ENCODE data around the gene DENND4C.

The DENND4C gene

DNA sequence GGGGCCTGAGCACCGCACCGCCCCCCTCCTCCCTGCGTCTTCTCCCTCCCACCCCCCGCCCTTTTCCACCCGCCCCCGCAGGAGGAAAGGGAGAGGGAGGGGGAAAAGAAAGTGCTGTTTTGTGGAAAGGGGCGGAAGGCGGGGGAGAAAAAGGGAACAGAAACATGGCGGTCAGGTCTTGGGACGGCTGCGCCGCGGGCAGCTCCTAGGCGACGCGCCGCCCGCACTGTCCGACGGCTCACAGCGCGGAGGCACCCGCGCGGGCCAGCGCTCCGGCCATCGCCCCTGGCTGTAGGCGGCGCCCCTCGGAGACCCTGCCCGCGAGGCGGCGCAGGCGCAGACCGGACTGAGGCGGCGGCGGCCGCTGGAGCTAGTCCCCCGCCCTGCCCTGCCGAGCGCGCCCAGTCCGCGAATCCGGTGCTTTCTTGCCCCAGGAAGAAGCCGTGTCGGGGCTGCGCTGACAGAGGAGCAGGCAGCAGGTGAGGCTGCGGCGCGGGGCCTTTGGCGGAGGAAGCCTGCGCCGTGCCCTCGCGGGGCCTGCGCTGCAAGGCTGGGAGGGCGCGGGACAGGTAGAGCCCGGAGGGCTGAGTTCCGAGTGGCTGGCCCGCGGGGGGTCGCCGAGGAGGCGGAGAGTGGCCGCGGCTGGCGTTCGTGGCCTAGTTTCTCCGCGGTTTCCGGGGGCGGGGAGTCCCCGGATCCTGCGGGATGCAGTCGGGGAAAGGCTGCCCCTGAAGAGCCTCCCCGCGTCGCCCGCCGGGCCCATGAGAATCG is at the start of gene DENND4C:
TSS of gene DENND4C (plus strand) at position 339 of the 771 bp plus-strand sequence. CDS start 45,482 bp downstream, outside the sequence.
- Histone ChIP-seq H3K27me3 (ENCODE audit: control insufficient read depth in 2 of 2, insufficient read depth in 2 of 2, low read length in 2 of 2) (no peaks in the 10 kb centered on the region), H3K36me3 (ENCODE audit: control insufficient read depth in 2 of 2, insufficient read depth in 2 of 2, low read length in 2 of 2) (no peaks in the 10 kb centered on the region), H3K27ac (ENCODE audit: low read depth in 2 of 2, low read length in 2 of 2) (peak within 1 kb of the TSS; percentile 96 to 98), H3K9ac (ENCODE audit: low read depth in 1 of 2, low read length in 2 of 2) (peak within 1 kb of the TSS; percentile 91 to 99), H3K9me3 (ENCODE audit: control insufficient read depth in 2 of 2, low read length in 2 of 2) (no peaks in the 10 kb centered on the region), H3K4me1 (ENCODE audit: control insufficient read depth in 2 of 2, insufficient read depth in 2 of 2, low read length in 2 of 2) (peaks cover 7 to 25% of the 10 kb centered on the region in 2 donors), H3K4me3 (ENCODE audit: low read length in 2 of 2) (peak within 1 kb of the TSS; percentile 91 to 97)

DNA sequence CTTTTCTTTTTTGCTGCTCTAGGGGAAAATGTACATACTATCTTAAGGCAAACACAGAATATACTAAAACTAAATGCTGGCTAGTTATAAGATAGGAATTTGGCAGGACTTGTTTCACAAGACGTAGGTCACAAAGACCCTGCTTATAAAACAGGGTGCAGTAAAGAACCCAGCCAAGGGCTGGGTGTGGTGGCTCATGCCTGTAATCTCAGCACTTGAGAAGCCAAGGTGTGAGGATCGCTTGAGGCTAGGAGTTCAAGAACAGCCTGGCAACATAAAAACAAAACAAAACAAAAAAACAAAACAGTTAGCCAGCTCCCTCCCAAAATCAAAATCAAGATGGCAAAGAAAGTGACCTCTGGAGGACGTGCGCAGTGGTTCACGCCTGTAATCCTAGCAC is 49.5 kb upstream of the DENND4C start:
- no peaks in the 10 kb centered on the region for H3K27me3 ChIP-seq (ENCODE audit: control insufficient read depth in 2 of 2, insufficient read depth in 2 of 2, low read length in 2 of 2)
- H3K4me1 ChIP-seq (ENCODE audit: control insufficient read depth in 2 of 2, insufficient read depth in 2 of 2, low read length in 2 of 2): peaks cover 25 to 26% of the 10 kb centered on the region in 2 donors
- H3K27ac ChIP-seq (ENCODE audit: low read depth in 2 of 2, low read length in 2 of 2): peak overlapping the region in 1 of 2 donors; percentile 29
- H3K36me3 ChIP-seq (ENCODE audit: control insufficient read depth in 2 of 2, insufficient read depth in 2 of 2, low read length in 2 of 2): no peaks in the 10 kb centered on the region
- no peak overlapping the region for H3K9ac ChIP-seq (ENCODE audit: low read depth in 1 of 2, low read length in 2 of 2)
- no peak overlapping the region for H3K4me3 ChIP-seq (ENCODE audit: low read length in 2 of 2)
- H3K9me3 ChIP-seq (ENCODE audit: control insufficient read depth in 2 of 2, low read length in 2 of 2): no peaks in the 10 kb centered on the region

DNA sequence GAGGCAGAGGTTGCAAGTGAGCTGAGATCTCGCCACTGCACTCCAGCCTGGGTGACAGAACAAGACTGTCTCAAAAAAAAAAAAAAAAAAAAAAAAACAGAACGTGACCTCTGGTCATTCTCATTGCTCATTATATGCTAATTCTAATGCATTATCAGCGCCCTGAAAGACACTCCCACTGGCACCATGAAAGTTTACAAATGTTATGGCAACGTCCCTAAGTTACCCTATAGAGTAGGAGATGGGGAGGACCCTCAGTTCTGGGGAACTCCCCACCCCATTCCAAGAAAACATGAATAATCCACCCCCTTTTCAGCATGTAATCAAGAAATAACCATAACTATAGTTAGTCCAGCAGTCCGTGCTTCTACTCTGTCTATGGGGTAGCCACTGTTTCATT is 48.9 kb upstream of the DENND4C start:
- Histone ChIP-seq H3K4me3 (ENCODE audit: low read length in 2 of 2) (no peak overlapping the region), H3K4me1 (ENCODE audit: control insufficient read depth in 2 of 2, insufficient read depth in 2 of 2, low read length in 2 of 2) (peaks cover 25 to 26% of the 10 kb centered on the region in 2 donors), H3K27me3 (ENCODE audit: control insufficient read depth in 2 of 2, insufficient read depth in 2 of 2, low read length in 2 of 2) (no peaks in the 10 kb centered on the region), H3K9me3 (ENCODE audit: control insufficient read depth in 2 of 2, low read length in 2 of 2) (no peaks in the 10 kb centered on the region), H3K27ac (ENCODE audit: low read depth in 2 of 2, low read length in 2 of 2) (no peak overlapping the region), H3K36me3 (ENCODE audit: control insufficient read depth in 2 of 2, insufficient read depth in 2 of 2, low read length in 2 of 2) (no peaks in the 10 kb centered on the region), H3K9ac (ENCODE audit: low read depth in 1 of 2, low read length in 2 of 2) (no peak overlapping the region)

DNA sequence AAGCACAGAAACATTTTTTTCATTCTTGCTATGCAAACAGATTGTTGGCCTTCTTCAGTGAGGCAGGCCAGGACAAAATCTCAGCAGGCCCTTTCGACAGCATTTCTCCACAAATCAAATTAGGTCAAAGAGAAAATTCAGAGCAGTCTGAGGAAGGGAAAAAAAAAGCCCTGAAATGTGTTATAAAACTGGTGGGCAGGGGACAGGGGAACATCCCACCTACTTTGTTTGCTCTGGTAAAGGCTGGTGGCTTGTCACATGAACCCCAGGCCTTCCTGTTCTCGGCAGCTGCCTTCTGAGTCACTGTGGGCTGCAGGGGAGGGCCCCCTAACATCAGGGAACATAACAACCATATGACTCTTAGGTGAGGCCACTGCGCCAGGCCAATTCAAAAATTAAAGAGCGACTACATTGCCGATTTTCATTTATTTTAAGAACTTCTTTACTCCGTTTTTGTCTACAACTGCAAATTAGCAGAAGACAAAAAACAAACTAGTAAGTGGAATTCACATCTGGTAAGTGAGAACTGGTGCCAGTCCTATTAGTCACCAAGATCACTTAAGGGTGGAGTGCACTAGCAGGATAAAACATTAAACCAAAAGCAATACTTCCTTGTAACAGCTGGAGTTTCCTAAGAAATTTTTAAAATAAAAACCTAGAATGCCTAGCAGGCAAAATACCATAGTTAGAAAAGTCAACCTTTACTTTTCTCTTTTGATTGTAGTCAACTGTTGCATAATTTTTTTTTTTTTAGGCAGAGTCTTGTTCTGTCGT is 46.2 kb upstream of the DENND4C start:
- Histone ChIP-seq H3K9ac (ENCODE audit: low read depth in 1 of 2, low read length in 2 of 2) (peak overlapping the region; percentile 44 to 48), H3K4me3 (ENCODE audit: low read length in 2 of 2) (no peak overlapping the region), H3K36me3 (ENCODE audit: control insufficient read depth in 2 of 2, insufficient read depth in 2 of 2, low read length in 2 of 2) (no peaks in the 10 kb centered on the region), H3K27ac (ENCODE audit: low read depth in 2 of 2, low read length in 2 of 2) (peak overlapping the region; percentile 86 to 93), H3K4me1 (ENCODE audit: control insufficient read depth in 2 of 2, insufficient read depth in 2 of 2, low read length in 2 of 2) (peaks cover 25 to 26% of the 10 kb centered on the region in 2 donors), H3K9me3 (ENCODE audit: control insufficient read depth in 2 of 2, low read length in 2 of 2) (no peaks in the 10 kb centered on the region), H3K27me3 (ENCODE audit: control insufficient read depth in 2 of 2, insufficient read depth in 2 of 2, low read length in 2 of 2) (no peaks in the 10 kb centered on the region)

DNA sequence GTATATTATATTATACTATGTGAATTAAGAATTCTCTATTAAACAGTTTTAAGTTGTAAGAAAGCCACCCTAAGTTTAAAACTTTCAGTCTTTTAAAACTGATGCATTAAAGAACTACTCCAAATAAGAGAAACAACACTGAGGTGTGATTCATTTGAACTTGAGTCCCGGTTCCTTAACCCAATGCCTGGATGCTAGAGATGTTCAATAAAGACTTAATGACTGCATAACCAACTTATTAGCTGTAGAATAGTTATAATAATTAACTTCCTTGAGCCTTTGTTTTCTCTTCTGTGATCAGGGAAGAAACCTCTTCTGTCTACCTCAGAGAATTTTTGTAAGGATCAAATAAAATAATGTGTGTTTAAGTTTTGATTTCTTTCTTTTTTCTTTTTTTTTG is 45.3 kb upstream of the DENND4C start:
- no peak overlapping the region for H3K4me3 ChIP-seq (ENCODE audit: low read length in 2 of 2)
- no peaks in the 10 kb centered on the region for H3K36me3 ChIP-seq (ENCODE audit: control insufficient read depth in 2 of 2, insufficient read depth in 2 of 2, low read length in 2 of 2)
- peaks cover 25 to 26% of the 10 kb centered on the region in 2 donors for H3K4me1 ChIP-seq (ENCODE audit: control insufficient read depth in 2 of 2, insufficient read depth in 2 of 2, low read length in 2 of 2)
- H3K27me3 ChIP-seq (ENCODE audit: control insufficient read depth in 2 of 2, insufficient read depth in 2 of 2, low read length in 2 of 2): no peaks in the 10 kb centered on the region
- H3K27ac ChIP-seq (ENCODE audit: low read depth in 2 of 2, low read length in 2 of 2): peak overlapping the region; percentile 86 to 93
- no peaks in the 10 kb centered on the region for H3K9me3 ChIP-seq (ENCODE audit: control insufficient read depth in 2 of 2, low read length in 2 of 2)
- H3K9ac ChIP-seq (ENCODE audit: low read depth in 1 of 2, low read length in 2 of 2): peak overlapping the region in 1 of 2 donors; percentile 8

DNA sequence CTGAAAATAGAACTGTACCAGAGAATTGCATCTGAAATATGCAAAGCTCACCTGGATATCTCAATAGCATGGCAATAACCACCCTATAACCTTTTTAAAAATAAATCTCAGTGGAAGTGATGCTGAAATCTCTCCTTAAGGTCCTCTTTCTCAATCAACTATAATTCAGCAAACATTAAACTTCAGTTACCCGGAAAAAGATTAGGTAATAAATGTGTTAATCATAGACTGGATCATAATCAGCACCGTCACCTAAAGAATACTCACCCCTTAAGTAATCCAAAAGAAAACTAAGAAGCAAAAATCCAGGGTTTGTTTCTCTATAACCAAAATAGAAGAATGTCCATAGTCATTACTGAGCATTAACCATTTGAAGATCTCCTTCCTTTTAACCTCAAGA is 44.3 kb upstream of the DENND4C start:
- Histone ChIP-seq H3K4me1 (ENCODE audit: control insufficient read depth in 2 of 2, insufficient read depth in 2 of 2, low read length in 2 of 2) (peaks cover 25 to 26% of the 10 kb centered on the region in 2 donors), H3K27me3 (ENCODE audit: control insufficient read depth in 2 of 2, insufficient read depth in 2 of 2, low read length in 2 of 2) (no peaks in the 10 kb centered on the region), H3K36me3 (ENCODE audit: control insufficient read depth in 2 of 2, insufficient read depth in 2 of 2, low read length in 2 of 2) (no peaks in the 10 kb centered on the region), H3K4me3 (ENCODE audit: low read length in 2 of 2) (no peak overlapping the region), H3K9ac (ENCODE audit: low read depth in 1 of 2, low read length in 2 of 2) (no peak overlapping the region), H3K9me3 (ENCODE audit: control insufficient read depth in 2 of 2, low read length in 2 of 2) (no peaks in the 10 kb centered on the region), H3K27ac (ENCODE audit: low read depth in 2 of 2, low read length in 2 of 2) (no peak overlapping the region)

DNA sequence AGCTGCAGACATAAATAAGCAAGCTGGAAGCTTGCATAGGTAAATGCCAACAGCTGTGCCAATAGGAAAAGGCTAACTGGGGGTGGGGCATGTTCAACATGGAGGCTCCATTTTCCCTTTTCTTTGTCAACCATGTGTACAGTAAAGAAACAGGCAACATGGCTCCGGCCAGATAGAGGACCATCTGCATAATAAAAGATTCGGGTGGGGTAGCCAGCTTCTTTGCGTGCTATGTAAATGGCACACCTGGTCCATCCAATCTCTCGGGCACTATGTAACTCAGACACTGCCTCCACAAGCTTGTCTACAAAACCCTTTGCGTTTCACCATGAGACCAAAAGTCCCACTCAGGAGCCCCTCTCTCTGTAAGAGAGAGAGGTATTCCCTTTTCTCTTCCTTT is 41.7 kb upstream of the DENND4C start:
- Histone ChIP-seq H3K27ac (ENCODE audit: low read depth in 2 of 2, low read length in 2 of 2) (no peak overlapping the region), H3K4me3 (ENCODE audit: low read length in 2 of 2) (no peak overlapping the region), H3K27me3 (ENCODE audit: control insufficient read depth in 2 of 2, insufficient read depth in 2 of 2, low read length in 2 of 2) (no peaks in the 10 kb centered on the region), H3K4me1 (ENCODE audit: control insufficient read depth in 2 of 2, insufficient read depth in 2 of 2, low read length in 2 of 2) (peaks cover 11 to 15% of the 10 kb centered on the region in 2 donors), H3K9ac (ENCODE audit: low read depth in 1 of 2, low read length in 2 of 2) (no peak overlapping the region), H3K36me3 (ENCODE audit: control insufficient read depth in 2 of 2, insufficient read depth in 2 of 2, low read length in 2 of 2) (no peaks in the 10 kb centered on the region), H3K9me3 (ENCODE audit: control insufficient read depth in 2 of 2, low read length in 2 of 2) (no peaks in the 10 kb centered on the region)

DNA sequence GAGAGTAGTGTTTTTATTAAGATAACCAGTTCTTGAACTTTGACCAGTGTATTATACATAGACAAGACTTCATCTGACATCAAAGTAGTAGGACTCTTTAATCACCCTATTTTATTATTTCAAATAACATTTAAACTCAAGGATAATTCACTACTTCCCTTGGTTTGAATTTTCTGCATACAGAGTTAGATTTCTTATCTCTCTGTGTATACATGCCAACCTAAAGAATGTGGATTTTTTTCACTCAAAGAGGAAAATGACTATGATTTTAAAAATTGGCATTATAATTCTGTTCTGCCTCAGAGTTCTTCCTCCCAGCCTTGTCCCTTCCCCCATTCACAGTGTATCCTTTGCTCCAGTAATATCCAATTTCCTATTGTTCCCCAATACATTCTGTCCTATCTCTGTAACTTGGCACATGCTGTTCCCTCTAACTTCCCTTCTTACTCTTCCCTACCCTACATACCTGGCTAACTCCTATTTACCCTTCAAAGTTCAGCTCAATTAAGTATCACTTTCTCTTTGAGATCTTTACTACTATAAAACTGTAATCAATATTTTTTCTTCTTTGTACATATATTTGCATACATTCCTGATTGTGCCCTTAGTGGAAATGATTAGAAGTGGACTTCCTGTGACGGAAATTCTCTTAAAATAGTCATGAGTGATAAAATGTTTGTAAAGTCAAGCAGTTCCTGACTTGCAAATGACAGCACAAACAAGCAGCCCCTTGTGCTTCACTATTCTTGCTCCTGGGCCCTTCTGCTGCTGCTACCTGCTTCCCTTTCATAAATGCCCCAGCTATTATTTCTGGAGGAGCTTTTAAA is 38.1 kb upstream of the DENND4C start:
- H3K36me3 ChIP-seq (ENCODE audit: control insufficient read depth in 2 of 2, insufficient read depth in 2 of 2, low read length in 2 of 2): no peaks in the 10 kb centered on the region
- no peaks in the 10 kb centered on the region for H3K27me3 ChIP-seq (ENCODE audit: control insufficient read depth in 2 of 2, insufficient read depth in 2 of 2, low read length in 2 of 2)
- H3K4me3 ChIP-seq (ENCODE audit: low read length in 2 of 2): no peak overlapping the region
- no peak overlapping the region for H3K27ac ChIP-seq (ENCODE audit: low read depth in 2 of 2, low read length in 2 of 2)
- no peaks in the 10 kb centered on the region for H3K9me3 ChIP-seq (ENCODE audit: control insufficient read depth in 2 of 2, low read length in 2 of 2)
- H3K4me1 ChIP-seq (ENCODE audit: control insufficient read depth in 2 of 2, insufficient read depth in 2 of 2, low read length in 2 of 2): no peaks in the 10 kb centered on the region
- H3K9ac ChIP-seq (ENCODE audit: low read depth in 1 of 2, low read length in 2 of 2): no peak overlapping the region

DNA sequence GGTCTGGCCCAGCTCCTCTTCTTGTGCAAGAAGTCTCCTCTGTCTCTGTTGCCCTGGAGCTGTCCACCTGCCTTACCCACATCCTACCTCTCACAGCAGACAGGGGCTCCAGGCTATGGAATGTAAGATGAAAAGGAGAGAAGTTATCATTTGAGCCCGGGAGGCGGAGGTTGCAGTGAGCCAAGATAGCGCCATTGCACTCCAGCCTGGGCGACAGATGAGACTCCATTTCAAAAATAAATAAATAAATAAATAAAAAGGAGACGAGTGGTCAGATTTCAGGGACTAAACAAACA is 37.5 kb upstream of the DENND4C start:
- no peaks in the 10 kb centered on the region for H3K36me3 ChIP-seq (ENCODE audit: control insufficient read depth in 2 of 2, insufficient read depth in 2 of 2, low read length in 2 of 2)
- no peak overlapping the region for H3K9ac ChIP-seq (ENCODE audit: low read depth in 1 of 2, low read length in 2 of 2)
- no peaks in the 10 kb centered on the region for H3K27me3 ChIP-seq (ENCODE audit: control insufficient read depth in 2 of 2, insufficient read depth in 2 of 2, low read length in 2 of 2)
- H3K27ac ChIP-seq (ENCODE audit: low read depth in 2 of 2, low read length in 2 of 2): no peak overlapping the region
- no peaks in the 10 kb centered on the region for H3K9me3 ChIP-seq (ENCODE audit: control insufficient read depth in 2 of 2, low read length in 2 of 2)
- no peaks in the 10 kb centered on the region for H3K4me1 ChIP-seq (ENCODE audit: control insufficient read depth in 2 of 2, insufficient read depth in 2 of 2, low read length in 2 of 2)
- H3K4me3 ChIP-seq (ENCODE audit: low read length in 2 of 2): no peak overlapping the region
